ENCODE results near the gene EOLA1. TPM values are rescaled to one million over a fixed set of nuclear protein-coding genes. Genes with fewer than 3 reads are reported as not detected.
A peak's percentile ranks its signal among the peaks of the same experiment; 100 is the strongest.

Gene EOLA1
- total RNA-seq, 1 donor from 2014 or later = 20.7 TPM

- Mint-ChIP-seq H3K4me3 (peak overlapping the region; percentile 87), H3K27ac (peak overlapping the region; percentile 86), H3K9me3 (no peaks in the 10 kb centered on the region), H3K27me3 (no peaks in the 10 kb centered on the region), H3K4me1 (ENCODE audit: unreplicated experiment) (no peaks in the 10 kb centered on the region), H3K36me3 (peaks cover 3% of the 10 kb centered on the region)
- TF ChIP-seq CTCF (conservative IDR thresholded peaks at IDR 0.05) = peak; percentile 30
- DNase-seq (ENCODE audit: extremely low spot score, unreplicated experiment) = no peak
These were observed 36.4 kb upstream of the EOLA1 start for GRCh38 chrX:149504226-149504914.

GRCh38 chrX:149504915-149505651 is 35.7 kb upstream of the EOLA1 start, which contains the start of gene IDS:
Gene IDS (minus strand): TSS chrX:149505306. CDS start chrX:149505137, 169 bp downstream.
- peaks cover 3% of the 10 kb centered on the region for H3K36me3 Mint-ChIP-seq
- DNase-seq (ENCODE audit: extremely low spot score, unreplicated experiment) = peak; percentile 85
- H3K27ac Mint-ChIP-seq = peak within 1 kb of the TSS; percentile 86
- peak within 1 kb of the TSS; percentile 87 for H3K4me3 Mint-ChIP-seq
- H3K4me1 Mint-ChIP-seq (ENCODE audit: unreplicated experiment) = peaks cover under 1% of the 10 kb centered on the region
- no peaks in the 10 kb centered on the region for H3K9me3 Mint-ChIP-seq
- no peaks in the 10 kb centered on the region for H3K27me3 Mint-ChIP-seq
- TF ChIP-seq CTCF (conservative IDR thresholded peaks at IDR 0.05) = no peak

GRCh38 chrX:149505671-149506070 is 35.1 kb upstream of the EOLA1 start:
- peak overlapping the region; percentile 87 for H3K4me3 Mint-ChIP-seq

GRCh38 chrX:149506349-149506748 is 34.5 kb upstream of the EOLA1 start:
- TF ChIP-seq CTCF (conservative IDR thresholded peaks at IDR 0.05) = no peak
- Mint-ChIP-seq H3K36me3 (peaks cover 3% of the 10 kb centered on the region), H3K4me3 (no peak overlapping the region), H3K27me3 (no peaks in the 10 kb centered on the region), H3K9me3 (no peaks in the 10 kb centered on the region), H3K27ac (peak overlapping the region; percentile 80), H3K4me1 (ENCODE audit: unreplicated experiment) (peaks cover 4% of the 10 kb centered on the region)
- no peak for DNase-seq (ENCODE audit: extremely low spot score, unreplicated experiment)

More at GRCh38 chrX:149505671-149506070, 35.1 kb upstream of the EOLA1 start:
- no peaks in the 10 kb centered on the region for H3K27me3 Mint-ChIP-seq
- H3K4me1 Mint-ChIP-seq (ENCODE audit: unreplicated experiment) = peaks cover 4% of the 10 kb centered on the region
- peak overlapping the region; percentile 80 for H3K27ac Mint-ChIP-seq
- peaks cover 3% of the 10 kb centered on the region for H3K36me3 Mint-ChIP-seq
- no peaks in the 10 kb centered on the region for H3K9me3 Mint-ChIP-seq
- no peak for TF ChIP-seq CTCF (conservative IDR thresholded peaks at IDR 0.05)
- no peak for DNase-seq (ENCODE audit: extremely low spot score, unreplicated experiment)

GRCh38 chrX:149508467-149508866 is 32.3 kb upstream of the EOLA1 start:
- TF ChIP-seq CTCF (conservative IDR thresholded peaks at IDR 0.05) = no peak
- Mint-ChIP-seq H3K36me3 (no peaks in the 10 kb centered on the region), H3K4me1 (ENCODE audit: unreplicated experiment) (peaks cover 4% of the 10 kb centered on the region), H3K4me3 (no peak overlapping the region), H3K9me3 (no peaks in the 10 kb centered on the region), H3K27ac (no peak overlapping the region), H3K27me3 (no peaks in the 10 kb centered on the region)
- DNase-seq (ENCODE audit: extremely low spot score, unreplicated experiment) = no peak

Data from type B pancreatic cell (in vitro differentiated cells).